ENCODE measurements around the gene CHRNE.
A peak's percentile ranks its signal among the peaks of the same experiment; 100 is the strongest.

The CHRNE gene

GRCh38 chr17:4902540-4902939 is 358 bp downstream of the CHRNE start:
- Histone ChIP-seq H3K36me3 (ENCODE audit: control insufficient read depth, insufficient read depth, low read length) (peaks cover 2% of the 10 kb centered on the region; the same call in 1 of the 2 replicates), H3K4me3 (replicated peaks; ENCODE audit: low read depth, low read length) (no peak overlapping the region), H3K27me3 (replicated peaks; ENCODE audit: control insufficient read depth, insufficient read depth, low read length) (no peaks in the 10 kb centered on the region)
- TF ChIP-seq CTCF (IDR thresholded peaks at IDR 0.05; ENCODE audit: insufficient read depth, low read length, poor library complexity, severe bottlenecking), result no peak
- DNase-seq (ENCODE audit: extremely low read depth, insufficient read length), result no peak

- H3K4me3 ChIP-seq (replicated peaks; ENCODE audit: low read depth, low read length), result no peak overlapping the region
- H3K36me3 ChIP-seq (ENCODE audit: control insufficient read depth, insufficient read depth, low read length), result peaks cover 2% of the 10 kb centered on the region; the same call in 1 of the 2 replicates
- H3K27me3 ChIP-seq (replicated peaks; ENCODE audit: control insufficient read depth, insufficient read depth, low read length), result no peaks in the 10 kb centered on the region
- no peak for TF ChIP-seq CTCF (IDR thresholded peaks at IDR 0.05; ENCODE audit: insufficient read depth, low read length, poor library complexity, severe bottlenecking)
- DNase-seq (ENCODE audit: extremely low read depth, insufficient read length), result peak; percentile 63
Observed at GRCh38 chr17:4901648-4902344, 1.1 kb downstream of the CHRNE start.

- no peak for DNase-seq (ENCODE audit: extremely low read depth, insufficient read length)
- Histone ChIP-seq H3K4me3 (replicated peaks; ENCODE audit: low read depth, low read length) (peak overlapping the region; percentile 43), H3K36me3 (ENCODE audit: control insufficient read depth, insufficient read depth, low read length) (peaks cover 2% of the 10 kb centered on the region), H3K27me3 (replicated peaks; ENCODE audit: control insufficient read depth, insufficient read depth, low read length) (no peaks in the 10 kb centered on the region)
- no peak for TF ChIP-seq CTCF (IDR thresholded peaks at IDR 0.05; ENCODE audit: insufficient read depth, low read length, poor library complexity, severe bottlenecking)
Observed at GRCh38 chr17:4901108-4901647, 1.7 kb downstream of the CHRNE start.

GRCh38 chr17:4900231-4901107 is 2.4 kb downstream of the CHRNE start:
- Histone ChIP-seq H3K4me3 (replicated peaks; ENCODE audit: low read depth, low read length) (peak overlapping the region; percentile 43), H3K36me3 (ENCODE audit: control insufficient read depth, insufficient read depth, low read length) (peaks cover 4% of the 10 kb centered on the region), H3K27me3 (replicated peaks; ENCODE audit: control insufficient read depth, insufficient read depth, low read length) (no peaks in the 10 kb centered on the region)
- peak; percentile 66 for DNase-seq (ENCODE audit: extremely low read depth, insufficient read length)
- no peak for TF ChIP-seq CTCF (IDR thresholded peaks at IDR 0.05; ENCODE audit: insufficient read depth, low read length, poor library complexity, severe bottlenecking)

- Histone ChIP-seq H3K27me3 (replicated peaks; ENCODE audit: control insufficient read depth, insufficient read depth, low read length) (no peaks in the 10 kb centered on the region), H3K4me3 (replicated peaks; ENCODE audit: low read depth, low read length) (peak within 1 kb of the TSS; percentile 63), H3K36me3 (ENCODE audit: control insufficient read depth, insufficient read depth, low read length) (peaks cover 12% of the 10 kb centered on the region)
- no peak for TF ChIP-seq CTCF (IDR thresholded peaks at IDR 0.05; ENCODE audit: insufficient read depth, low read length, poor library complexity, severe bottlenecking)
- peak; percentile 84 for DNase-seq (ENCODE audit: extremely low read depth, insufficient read length)
Observed at GRCh38 chr17:4899341-4900230, 3.3 kb downstream of the CHRNE start, which contains the start of gene C17orf107. C17orf107 (plus strand) TSS chr17:4899536; CDS start chr17:4899763, 227 bp downstream.

Data from GM06990 (cell line).